Skin of body (tissue), 2 donors: ENCODE measurements around the gene NUDT2. TPM values are rescaled to one million over a fixed set of nuclear protein-coding genes. Genes with fewer than 3 reads are reported as not detected.
"Not testable (repeated sequence)": the region's sequence is repeated elsewhere in the genome, so short reads cannot be mapped to it uniquely, and the experiment has no call there.

Experiments used
- DNase-seq: peaks from one replicate; lab custom pipeline; 2025; lab: John Stamatoyannopoulos, UW
- total RNA-seq: library from RNA; depleted of rRNA; stranded (reverse); fragments of >200 nt; gene quantifications from one replicate; pipeline ENCODE4 v1.2.3, GENCODE V29; 2014

The NUDT2 gene
- total RNA-seq, 1 donor from 2014 or later, result 17.3 TPM

DNA sequence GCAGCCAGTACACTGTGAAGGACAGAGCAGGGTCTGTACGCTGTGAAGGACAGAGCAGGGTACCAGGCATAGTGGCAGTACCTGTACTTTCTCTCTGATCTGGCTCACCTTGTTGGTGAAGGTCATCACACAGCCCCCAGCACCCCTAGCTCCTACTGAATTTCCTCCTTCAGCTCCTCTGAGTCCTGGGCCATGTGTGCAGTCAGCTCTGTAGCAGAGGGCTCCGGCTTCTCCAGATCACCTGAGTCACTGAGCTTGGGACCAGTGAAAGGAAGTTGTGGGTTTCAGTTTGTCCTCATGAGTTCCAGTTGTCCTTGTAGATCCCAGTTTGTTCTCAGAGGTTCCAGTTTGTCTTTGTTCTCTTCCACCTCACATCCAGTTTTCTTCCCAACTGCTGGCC is 5.5 kb downstream of the NUDT2 start:
- DNase-seq, result no peak

DNA sequence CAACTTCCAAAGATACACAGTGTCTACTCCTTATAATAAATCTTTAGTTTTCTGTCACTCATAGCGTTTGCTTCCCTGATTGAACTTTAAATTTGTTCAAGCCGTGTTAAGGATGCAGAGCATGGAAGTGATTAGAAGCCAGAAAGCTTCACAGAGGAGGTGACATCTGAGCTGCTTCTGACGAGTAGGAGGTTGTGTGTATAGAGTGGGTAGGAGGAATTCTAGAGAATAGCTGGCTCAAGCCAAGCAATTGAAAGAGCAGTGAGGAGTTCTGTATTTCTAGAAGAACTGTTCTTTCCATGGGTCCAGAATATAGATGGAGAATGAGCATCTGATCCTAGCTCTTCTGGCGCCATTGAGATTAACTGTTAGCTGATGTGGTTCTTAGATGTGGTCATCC is 6.0 kb downstream of the NUDT2 start:
- DNase-seq, result no peak

DNA sequence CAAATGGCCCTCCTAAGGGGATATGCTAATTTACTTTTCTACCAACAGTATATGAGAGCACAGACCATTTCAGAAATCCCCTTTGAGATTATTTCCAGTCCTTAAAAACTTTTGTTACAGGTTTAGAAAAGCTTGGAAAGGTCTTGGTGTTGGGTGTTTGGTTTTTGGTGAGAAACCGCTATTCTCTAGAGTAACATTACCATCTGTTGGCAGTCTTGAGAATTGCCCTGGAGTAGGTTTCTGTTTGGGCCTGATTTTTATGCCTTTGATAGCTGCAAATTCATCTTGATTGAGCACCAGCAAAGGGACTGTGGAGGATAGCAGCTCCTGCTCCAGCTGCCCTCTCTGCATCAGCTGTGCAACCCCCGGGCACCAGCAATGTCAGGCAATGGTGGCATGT is 8.0 kb downstream of the NUDT2 start:
- no peak for DNase-seq

DNA sequence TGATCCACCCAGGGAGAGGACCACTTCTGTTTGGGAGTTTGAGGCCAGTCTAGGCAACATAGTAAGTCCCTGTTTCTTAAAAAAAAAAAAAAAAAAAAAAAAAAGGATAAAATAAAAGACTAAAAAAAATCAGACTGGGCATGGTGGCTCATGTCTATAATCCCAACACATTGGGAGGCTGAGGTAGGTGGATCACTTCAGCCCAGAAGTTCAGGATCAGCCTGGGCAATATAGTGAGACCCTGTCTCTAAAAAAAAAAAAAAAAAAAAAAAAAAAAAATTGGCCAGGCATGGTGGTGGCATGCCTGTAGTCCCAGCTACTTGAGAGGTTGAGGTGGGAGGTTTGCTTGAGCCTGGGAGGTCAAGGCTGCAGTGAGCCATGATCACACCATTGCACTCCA is 8.7 kb downstream of the NUDT2 start:
- not testable (repeated sequence) for DNase-seq

DNA sequence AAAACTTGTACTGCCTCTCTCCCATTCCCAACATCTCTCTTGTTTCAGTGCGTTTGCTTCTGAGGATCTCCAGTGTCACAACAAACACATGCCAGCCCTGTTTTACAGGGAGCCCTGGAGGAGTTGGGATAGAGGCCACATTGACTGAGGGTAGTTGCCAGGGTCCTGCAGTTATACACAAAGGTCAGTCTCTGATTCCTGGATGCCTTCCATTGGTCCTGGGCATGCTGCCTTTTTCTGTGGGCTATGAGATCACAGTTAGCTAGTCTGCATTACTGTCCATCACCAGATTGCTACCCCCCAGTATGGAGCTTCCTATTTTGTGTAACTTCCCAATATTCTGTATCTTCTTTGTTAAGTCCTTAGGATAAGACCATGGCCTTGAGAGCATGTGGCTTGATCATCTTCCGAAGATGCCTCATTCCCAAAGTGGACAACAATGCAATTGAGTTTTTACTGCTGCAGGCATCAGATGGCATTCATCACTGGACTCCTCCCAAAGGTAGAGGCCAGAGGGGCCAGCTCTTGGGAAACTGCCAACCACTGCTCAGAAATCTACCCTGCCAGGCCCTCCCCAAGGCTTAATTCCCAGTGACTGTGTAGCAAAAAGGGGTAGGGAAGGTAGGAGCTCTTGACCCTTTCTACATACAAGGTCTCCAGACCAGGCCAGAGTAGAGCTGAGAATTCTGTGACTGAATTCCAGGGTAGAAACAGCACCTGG is 9.5 kb downstream of the NUDT2 start:
- no peak for DNase-seq

DNA sequence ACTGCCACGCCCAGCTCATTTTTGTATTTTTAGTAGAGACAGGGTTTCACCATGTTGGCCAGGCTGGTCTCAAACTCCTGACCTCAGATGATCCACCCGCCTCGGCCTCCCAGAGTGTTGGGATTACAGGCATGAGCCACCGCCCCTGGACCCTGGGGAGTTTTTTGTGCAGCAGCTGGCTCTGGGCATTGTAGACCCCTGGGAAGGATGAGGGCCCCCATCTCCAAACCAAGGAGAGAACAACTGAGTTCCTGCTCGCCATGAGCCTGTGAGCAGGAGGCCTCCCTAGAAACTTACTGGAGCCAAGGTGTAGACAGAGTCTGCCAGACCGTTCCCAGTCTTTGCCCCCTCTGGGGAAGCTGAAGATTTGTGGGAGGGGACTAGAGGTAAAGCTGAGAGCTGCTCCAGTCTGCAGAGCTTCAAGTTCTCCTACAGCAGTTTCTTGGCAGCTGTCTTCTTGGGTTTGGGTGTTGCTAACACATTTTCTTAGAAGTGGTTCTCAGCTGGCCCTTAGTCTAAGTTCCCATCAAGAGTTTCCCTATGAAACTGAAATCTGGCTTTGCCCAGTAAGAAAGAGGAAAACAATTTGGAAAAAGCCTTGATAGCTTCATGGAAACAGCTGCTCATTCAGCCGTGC is 12.4 kb downstream of the NUDT2 start:
- no peak for DNase-seq

DNA sequence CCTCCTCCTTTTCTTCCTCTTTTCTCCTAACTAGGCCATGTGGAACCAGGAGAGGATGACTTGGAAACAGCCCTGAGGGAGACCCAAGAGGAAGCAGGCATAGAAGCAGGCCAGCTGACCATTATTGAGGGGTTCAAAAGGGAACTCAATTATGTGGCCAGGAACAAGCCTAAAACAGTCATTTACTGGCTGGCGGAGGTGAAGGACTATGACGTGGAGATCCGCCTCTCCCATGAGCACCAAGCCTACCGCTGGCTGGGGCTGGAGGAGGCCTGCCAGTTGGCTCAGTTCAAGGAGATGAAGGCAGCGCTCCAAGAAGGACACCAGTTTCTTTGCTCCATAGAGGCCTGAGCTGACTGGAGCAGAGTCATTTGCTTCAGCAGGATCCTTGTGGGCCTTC is 13.7 kb downstream of the NUDT2 start:
- DNase-seq, result no peak

DNA sequence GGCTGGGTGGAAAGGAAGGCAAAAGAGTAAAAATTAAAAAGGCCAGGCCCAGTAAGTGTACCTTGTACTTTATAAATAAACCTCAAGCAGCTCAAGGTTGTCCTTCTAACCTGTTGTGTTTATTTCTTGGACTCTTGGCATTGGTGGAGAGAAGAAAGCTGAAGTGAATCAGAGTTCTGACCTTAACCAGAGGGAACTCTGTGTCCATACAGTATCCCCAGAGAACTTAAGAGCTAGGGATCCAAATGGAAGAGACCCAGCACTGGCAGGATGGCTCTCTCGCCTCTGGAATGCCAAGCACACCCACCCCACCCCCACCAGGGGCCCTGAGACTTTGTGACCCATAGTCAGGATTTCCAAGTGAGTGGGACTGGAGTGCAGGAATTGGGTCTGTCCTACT is 14.2 kb downstream of the NUDT2 start:
- no peak for DNase-seq

DNA sequence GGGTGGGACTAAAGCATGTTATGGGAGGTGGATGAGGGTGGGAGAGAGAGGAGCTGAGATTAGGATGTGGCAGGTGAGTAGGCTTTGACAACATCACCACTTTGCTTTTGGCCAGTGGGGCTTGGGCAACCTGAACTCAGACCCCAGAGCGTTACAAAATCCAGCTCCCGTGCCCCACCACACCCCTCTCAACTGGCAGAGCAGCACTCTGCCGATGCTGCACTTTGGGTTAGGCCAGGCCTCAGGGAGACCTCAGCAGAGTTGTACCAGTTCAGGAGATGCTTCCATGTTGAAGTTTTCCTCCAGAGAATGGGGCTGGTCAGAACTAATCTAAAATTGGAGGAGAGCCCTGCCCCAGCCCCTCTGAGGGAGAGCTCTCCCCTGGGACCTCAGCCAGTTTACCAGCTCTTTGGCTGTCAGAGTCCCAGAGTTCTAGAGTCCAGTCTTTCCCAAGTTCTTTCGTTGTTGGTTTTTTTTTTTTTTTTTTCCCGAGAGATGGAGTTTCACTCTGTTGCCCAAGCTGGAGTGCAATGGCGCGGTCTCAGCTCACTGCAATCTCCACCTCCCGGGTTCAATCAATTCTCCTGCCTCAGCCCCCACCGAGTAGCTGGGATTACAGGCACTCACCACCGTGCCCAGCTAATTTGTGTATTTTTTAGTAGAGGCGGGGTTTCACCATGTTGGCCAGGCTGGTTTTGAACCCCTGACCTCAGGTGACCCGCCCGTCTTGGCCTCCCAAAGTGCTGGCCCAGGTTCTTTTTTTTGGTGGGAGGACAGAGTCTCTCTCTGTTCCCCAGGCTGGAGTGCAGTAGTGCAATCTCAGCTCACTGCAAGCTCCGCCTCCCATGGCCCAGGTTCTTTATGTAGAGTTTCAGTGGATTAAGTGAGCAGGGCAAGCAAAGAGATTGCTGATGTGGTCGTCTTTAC is 17.8 kb downstream of the NUDT2 start:
- no peak for DNase-seq

DNA sequence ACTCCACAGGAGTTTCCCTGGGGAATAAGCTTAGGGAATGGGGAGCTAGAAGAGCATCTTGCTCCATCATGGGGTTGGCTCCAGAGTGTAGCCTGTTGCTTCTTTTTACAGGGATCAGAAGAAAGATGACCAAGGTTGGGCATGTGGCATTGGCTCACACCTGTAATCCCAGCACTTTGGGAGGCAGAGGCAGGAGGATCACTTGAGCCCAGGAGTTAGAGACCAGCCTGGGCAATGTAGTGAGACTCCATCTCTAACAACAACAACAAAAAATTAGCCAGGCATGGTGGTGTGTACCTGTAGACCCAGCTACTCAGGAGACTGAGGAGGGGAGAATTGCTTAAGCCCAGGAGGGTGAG is 18.4 kb downstream of the NUDT2 start:
- DNase-seq, result no peak

DNA sequence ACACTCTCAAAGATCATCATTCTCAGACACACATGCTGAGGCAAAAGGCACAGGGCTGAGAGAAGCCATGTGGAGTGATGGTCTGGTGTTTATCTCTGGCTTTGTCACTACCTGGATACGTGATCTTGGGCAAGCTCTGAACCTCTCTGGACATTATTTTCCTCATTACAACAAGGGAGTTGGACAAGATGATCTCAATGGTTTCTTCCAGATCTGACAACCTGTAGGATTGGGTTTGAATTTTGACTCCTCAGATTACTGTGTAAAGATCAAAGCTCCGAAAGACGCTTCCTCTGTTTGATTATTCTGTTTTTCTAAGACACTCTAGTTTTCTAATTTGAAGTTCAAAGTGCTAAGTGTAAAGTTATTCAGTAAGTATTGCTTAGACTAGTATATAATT is 20.0 kb downstream of the NUDT2 start:
- no peak for DNase-seq

DNA sequence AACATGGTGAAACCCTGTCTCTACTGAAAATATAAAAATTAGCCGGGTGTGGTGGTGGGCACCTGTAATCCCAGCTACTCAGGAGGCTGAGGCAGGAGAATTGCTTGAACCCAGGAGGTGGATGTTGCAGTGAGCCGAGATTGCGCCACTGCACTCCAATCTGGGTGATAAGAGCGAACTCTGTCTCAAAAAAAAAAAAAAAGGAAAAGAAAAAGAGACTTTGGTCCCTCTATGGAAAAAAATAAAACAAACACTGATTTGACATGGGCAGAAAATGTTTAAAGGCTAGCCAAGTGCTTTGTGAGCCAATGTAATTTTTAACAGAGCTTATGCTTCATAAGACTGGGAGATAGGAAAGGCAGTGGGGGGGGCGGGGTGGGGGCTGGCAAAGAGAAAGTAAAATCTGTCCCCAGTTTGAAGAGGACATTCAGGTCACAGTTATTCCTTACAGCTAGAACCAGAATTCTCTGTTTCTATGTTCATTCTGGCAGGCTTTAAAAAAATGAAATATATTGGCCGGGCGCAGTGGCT is 22.8 kb downstream of the NUDT2 start:
- DNase-seq, result not testable (repeated sequence)

DNA sequence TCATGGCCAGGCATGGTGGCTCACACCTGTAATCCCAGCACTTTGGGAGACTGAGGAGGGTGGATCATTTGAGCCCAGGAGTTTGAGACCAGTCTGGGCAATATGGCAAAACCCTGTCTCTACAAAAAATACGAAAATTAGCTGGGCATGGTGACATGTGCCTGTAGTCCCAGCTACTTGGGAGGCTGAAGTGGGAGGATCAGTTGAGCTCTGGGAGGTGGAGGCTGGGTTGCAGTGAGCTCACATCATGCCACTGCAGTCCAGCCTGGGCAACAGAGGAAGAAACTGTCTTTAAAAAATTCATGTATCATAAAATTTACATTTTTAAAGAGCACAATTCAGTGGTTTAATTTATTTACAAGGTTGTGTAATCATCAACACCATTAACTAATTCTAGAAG is 23.6 kb downstream of the NUDT2 start:
- not testable (repeated sequence) for DNase-seq

DNA sequence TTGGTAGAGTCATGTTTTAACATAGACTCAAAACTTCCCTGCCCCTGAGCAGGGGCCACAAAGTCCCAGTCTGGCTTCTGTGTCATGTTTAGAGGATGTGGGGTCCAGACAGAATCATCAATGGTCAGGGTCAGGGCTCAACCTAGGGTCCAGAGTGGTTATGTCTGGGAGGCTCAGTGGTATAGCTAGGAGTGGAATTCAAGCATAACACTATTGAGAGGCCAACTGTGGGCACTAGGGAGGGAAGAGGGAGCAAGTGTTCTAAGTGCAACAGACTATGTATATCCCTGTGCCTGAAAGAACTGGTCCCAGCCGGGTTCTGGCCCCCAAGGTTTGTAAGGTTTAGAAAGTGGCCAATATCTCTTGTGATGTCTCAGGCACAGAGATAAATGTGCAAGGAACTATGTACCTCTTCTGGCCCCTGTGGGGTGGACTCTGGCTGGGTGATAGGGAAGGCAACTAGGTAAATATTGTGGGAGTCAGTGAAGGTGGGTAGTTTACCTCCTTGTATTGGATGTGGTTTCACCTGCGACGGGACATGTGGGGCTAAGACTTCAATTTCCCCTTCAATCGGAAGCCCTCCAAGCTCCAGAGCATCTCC is 33.3 kb downstream of the NUDT2 start:
- no peak for DNase-seq

DNA sequence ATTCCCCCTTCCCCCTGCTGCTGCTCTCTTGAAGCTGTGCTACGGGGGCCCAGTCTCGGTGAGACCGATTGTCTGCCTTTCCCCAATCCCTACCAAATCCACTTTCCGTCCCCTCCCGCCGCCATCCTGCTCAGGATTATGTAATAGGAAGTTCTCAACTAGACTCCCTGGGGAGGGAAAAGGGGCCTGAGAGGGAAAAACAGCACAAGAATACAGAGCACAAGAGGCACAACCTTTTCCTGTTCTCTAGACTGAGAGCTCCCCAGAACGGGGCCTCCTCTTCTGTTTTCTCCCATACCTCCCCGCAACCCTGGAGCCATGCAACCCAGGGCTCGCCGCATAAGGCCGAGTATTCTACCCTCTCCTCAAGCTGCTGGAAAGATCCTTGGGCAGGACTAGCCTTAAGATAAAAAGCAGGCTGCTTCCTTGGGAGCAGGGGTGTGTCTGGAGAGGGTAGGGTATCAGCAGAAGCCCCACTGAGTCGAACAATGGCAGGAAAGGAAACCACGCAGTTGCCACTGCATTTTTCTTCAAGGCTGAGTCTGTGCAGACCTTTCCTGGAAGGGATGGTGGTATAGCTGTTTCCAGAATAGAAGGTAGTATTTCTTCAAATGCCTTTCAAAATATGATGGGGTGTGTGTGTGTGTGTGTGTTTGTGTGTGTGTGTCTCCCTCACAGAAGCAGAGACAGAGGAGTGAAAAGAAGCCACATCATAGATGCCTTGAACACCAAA is 34.4 kb downstream of the NUDT2 start:
- peak; percentile 56 for DNase-seq

DNA sequence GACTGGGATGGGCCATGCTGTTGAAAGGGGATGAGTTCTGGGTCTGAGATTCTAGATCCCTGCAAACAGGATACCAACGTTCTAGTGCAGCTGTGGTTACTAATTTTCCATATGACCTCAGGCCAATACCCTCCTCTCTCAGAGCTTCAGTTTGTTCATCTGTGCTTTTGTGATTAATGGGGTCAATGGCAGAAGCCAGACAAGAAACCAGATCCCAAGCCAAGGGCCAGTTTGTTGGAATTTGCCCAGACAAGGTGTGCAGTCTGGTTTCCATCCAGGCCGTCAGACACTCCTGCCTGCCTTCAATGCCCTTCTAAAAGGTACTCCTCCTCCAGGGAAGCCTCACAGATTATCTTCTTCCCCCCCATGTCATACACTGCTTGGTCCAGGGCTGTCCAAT is 35.9 kb downstream of the NUDT2 start:
- DNase-seq, result no peak

DNA sequence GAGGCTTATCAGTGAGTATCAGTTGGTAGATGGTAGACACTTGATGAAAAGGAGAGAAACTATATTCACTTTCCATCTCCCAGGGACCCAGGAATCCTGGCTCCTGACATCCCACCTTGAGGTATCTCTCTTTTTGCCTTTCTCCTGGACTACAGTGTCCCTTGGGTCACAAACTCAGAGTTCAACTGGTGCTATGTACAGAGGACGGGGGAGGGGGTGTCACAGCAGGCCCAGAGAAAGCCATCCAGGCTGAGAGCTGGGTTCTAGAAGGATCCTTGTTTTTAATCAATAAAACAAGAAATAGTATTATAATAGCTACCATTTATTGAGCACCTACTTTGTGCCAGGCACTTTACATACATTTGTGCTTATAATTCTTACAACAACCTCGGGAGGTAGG is 37.0 kb downstream of the NUDT2 start:
- DNase-seq, result no peak

DNA sequence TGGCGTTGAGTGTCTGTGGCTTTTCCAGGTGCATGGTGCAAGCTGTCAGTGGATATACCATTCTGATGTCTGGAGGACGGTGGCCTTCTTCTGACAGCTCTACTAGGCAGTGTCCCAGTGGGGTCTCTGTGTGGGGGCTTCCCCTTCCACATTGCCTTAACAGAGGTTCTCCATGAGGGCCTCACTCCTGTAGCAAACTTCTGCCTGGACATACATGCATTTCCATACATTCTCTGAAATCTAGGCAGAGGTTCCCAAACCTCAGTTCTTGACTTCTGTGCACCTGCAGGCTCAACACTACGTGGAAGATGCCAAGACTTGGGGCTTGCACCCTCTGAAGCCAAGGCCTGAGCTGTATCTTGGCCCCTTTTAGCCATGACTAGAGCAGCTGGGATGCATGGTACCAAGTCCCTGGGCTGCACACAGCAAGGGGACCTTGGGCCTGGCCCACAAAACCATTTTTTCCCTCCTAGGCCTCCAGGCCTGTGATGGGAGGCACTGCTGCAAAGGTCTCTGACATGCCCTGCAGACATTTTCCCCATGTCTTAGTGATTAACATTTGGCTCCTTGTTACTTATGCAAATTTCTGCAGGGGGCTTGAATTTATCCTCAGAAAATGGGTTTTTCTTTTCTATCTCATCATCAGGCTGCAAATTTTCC is 38.5 kb downstream of the NUDT2 start:
- not testable (repeated sequence) for DNase-seq

DNA sequence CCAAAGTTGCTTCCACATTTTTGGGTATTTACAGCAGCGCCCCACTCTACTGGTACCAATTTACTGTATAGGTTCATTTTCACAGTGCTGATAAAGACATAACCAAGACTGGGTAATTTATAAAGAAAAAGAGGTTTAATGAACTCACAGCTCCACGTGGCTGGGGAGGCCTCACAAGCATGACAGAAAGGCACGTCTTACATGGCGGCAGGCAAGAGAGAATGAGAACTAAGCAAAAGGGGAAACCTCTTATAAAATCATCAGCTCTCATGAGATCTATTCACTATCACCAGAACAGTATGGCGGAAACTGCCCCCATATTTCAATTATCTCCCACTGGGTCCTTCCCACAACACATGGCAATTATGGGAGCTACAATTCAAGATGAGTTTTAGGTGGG is 39.4 kb downstream of the NUDT2 start:
- DNase-seq, result not testable (repeated sequence)

DNA sequence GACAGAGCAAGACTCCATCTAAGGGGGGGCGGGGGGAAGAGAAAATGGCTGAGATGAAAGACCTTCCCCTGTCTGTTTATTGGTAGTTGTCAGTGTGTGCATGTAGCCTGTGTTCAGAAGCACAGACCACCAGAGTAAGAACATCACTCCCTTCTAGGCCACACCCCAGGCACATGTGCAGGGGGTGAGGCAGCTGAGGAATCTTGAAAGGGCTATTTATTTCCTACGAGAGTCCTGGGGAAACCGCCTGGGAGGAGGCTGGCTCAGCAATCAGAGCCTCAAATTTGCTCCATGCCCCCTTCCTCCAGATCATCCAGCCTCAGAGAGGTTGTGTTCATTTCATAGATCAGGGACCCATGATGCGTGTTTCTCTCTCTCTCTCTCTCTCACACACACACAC is 40.3 kb downstream of the NUDT2 start:
- no peak for DNase-seq
